GM10248 (cell line): ENCODE results near the gene RPE.

Experiments
- CTCF ChIA-PET: fragments of 300-600 bp; sonication (Branson Sonifier 250); formaldehyde crosslinking; extraction: SDS; loops from one replicate; lab custom pipeline; 2021; ENCODE audit warnings: antibody characterized with exemption; lab: Yijun Ruan, JAX
- POLR2A ChIA-PET: fragments of 350-650 bp; sonication (Branson Sonifier 250); formaldehyde crosslinking; extraction: SDS; loops from one replicate; lab custom pipeline; 2020; ENCODE audit warnings: antibody characterized with exemption; lab: Yijun Ruan, JAX
- DNase-seq: peaks from one replicate; pipeline ENCODE4 v3.0.0; 2012; ENCODE audit errors: extremely low spot score
- CTCF ChIP-seq: IDR thresholded peaks from 2 replicates; pipeline ENCODE4 v1.5.1; 2012; ENCODE audit warnings: mild to moderate bottlenecking, low read depth; ENCODE audit errors: extremely low read depth, missing control alignments, control extremely low read depth

RPE gene

GRCh38 chr2:210049831-210050230 lies 47.4 kb downstream of the RPE start:
- no peak for TF ChIP-seq CTCF
- POLR2A ChIA-PET = no interaction called here
- CTCF ChIA-PET = interaction anchor here (0.9 to 3.5 kb wide), 4 partner anchors 8 to 149 kb away, joined by 3 to 14 read pairs (median 7); no protein-coding TSS in a partner anchor

GRCh38 chr2:210050885-210051284 lies 48.4 kb downstream of the RPE start:
- CTCF ChIA-PET = interaction anchor here (1.2 to 3.5 kb wide), 5 partner anchors 9 to 148 kb away, joined by 3 to 14 read pairs (median 5); no protein-coding TSS in a partner anchor

More at GRCh38 chr2:210049831-210050230, 47.4 kb downstream of the RPE start:
- no peak for DNase-seq

GRCh38 chr2:210054696-210055095 lies 52.3 kb downstream of the RPE start:
- ChIA-PET CTCF (no interaction called here), POLR2A (no interaction called here)
- no peak for TF ChIP-seq CTCF
- DNase-seq = no peak

More at GRCh38 chr2:210050885-210051284, 48.4 kb downstream of the RPE start:
- TF ChIP-seq CTCF = no peak
- POLR2A ChIA-PET = no interaction called here
- DNase-seq = no peak

GRCh38 chr2:210055825-210056224 lies 53.4 kb downstream of the RPE start:
- DNase-seq = no peak
- no peak for TF ChIP-seq CTCF
- CTCF ChIA-PET = no interaction called here
- POLR2A ChIA-PET = no interaction called here

- ChIA-PET CTCF (interaction anchor here (1.5 to 2.0 kb wide), 2 partner anchors 10 to 13 kb away, joined by 4 to 8 read pairs; no protein-coding TSS in a partner anchor), POLR2A (no interaction called here)
- TF ChIP-seq CTCF = no peak
- DNase-seq = no peak
Observed at GRCh38 chr2:210063306-210063705, 60.9 kb downstream of the RPE start.
